Adrenal gland (tissue), 12 donors: ENCODE results near the gene FBXO3. TPM values are rescaled to one million over a fixed set of nuclear protein-coding genes. Genes with fewer than 3 reads are reported as not detected.

ENCODE experiments used
- DNase-seq, 7 donors: peaks; one replicate each; pipeline ENCODE4 v3.0.0-alpha.2; 2019 to 2020
- H3K27ac ChIP-seq, 5 donors: fragments of 200-600 bp; sonication (generic) in 4 of 5; 1 replicate in 3 of 5; 2 replicates in 2 of 5; pipeline versions ENCODE4 v1.5.1 to v1.8.0; 2016 to 2020; ENCODE audit warnings: mild to moderate bottlenecking in 1 of 5
- H3K27me3 ChIP-seq: fragments of 200-600 bp; 2 replicates; pipeline ENCODE4 v1.8.0; 2021
- H3K36me3 ChIP-seq, 2 donors: fragments of 200-600 bp; replicated peaks in 1 of 2; 1 replicate in 1 of 2; 2 replicates in 1 of 2; pipeline versions ENCODE4 v1.5.1 to v1.8.0; 2018 to 2022
- H3K4me1 ChIP-seq, 2 donors: fragments of 200-600 bp; replicated peaks in 1 of 2; 1 replicate in 1 of 2; 2 replicates in 1 of 2; pipeline versions ENCODE4 v1.5.1 to v1.8.0; 2018 to 2021
- H3K4me3 ChIP-seq, 4 donors: fragments of 200-600 bp; sonication (generic) in 3 of 4; one replicate each; pipeline ENCODE4 v1.5.1; 2016 to 2018
- H3K9me3 ChIP-seq, 3 donors: fragments of 200-600 bp; sonication (generic) in 1 of 3; replicated peaks in 1 of 3; 1 replicate in 2 of 3; 2 replicates in 1 of 3; pipeline versions ENCODE4 v1.5.1 to v1.8.0; 2016 to 2021
- CTCF ChIP-seq, 6 experiments: fragments of 450-650 bp in 4 of 6; fragments of 200-600 bp in 2 of 6; sonication (generic) in 1 of 6; IDR thresholded peaks; 1 replicate in 5 of 6; 2 replicates in 1 of 6; pipeline versions ENCODE4 v1.5.1 to v1.8.0; 2016 to 2021; ENCODE audit warnings: antibody characterized with exemption in 6 of 6, mild to moderate bottlenecking in 2 of 6, moderate library complexity in 1 of 6
- POLR2A ChIP-seq, 2 donors: fragments of 450-650 bp; IDR thresholded peaks; one replicate each; pipeline ENCODE4 v1.6.1; 2017; ENCODE audit warnings: antibody characterized with exemption in 2 of 2, mild to moderate bottlenecking in 2 of 2, moderate library complexity in 1 of 2
- WGBS, 4 donors: extraction: QIAGEN DNeasy Blood & Tissue Kit in 2 of 4; methylation state at CpG; one replicate each; pipeline versions ENCODE4 v1.1.5 to v1.1.7; 2013 to 2017; 5-methylcytosine and 5-hydroxymethylcytosine counted together
- intact Hi-C, 2 donors: fragments of 100-400 bp; cut with DNase I; formaldehyde crosslinking; loops; one replicate each; pipeline versions ENCODE4 v1.14.1 to v1.15.0; 2022 to 2023
- polyA plus RNA-seq, 3 donors: library from polyadenylated mRNA; stranded (reverse); fragments of 200-250 nt in 2 of 3; fragments of 350-450 nt in 1 of 3; fragmentation: Illumina TruSeq in 1 of 3; extraction: RNeasy Lipid Tissue Mini Kit (QIAGEN cat#74804) in 1 of 3; gene quantifications; one replicate each; pipeline ENCODE4 v1.2.3, GENCODE V29; 2013 to 2014
- total RNA-seq, 9 donors: library from RNA; depleted of rRNA in 4 of 9; stranded (reverse); fragments of >200 nt in 4 of 9; fragments of 120-200 nt in 1 of 9; fragmentation: NEBNext Ultra II Directional in 1 of 9; extraction: Animal tissue kit (Norgen Biotek cat#: 25700) in 1 of 9; gene quantifications; one replicate each; pipeline versions ENCODE4 v1.1.0 to v1.2.4, GENCODE V29; 2013 to 2023
- donor health status: healthy with polysubstance abuse.
- donor health status: Bipolar disorder and iron deficiency.
- donor health status: DM: yes; HTN: yes; CAD: no.
- donor health status: DM: no; HTN: no; CAD: no.
- donor health status: DM: no; HTN: no; CAD: no.
- donor health status: DM: yes; HTN: yes; CAD: no.

FBXO3 gene
- total and polyA plus RNA-seq, 12 donors: 20.7 to 59.2 (median 39.3) TPM

DNA sequence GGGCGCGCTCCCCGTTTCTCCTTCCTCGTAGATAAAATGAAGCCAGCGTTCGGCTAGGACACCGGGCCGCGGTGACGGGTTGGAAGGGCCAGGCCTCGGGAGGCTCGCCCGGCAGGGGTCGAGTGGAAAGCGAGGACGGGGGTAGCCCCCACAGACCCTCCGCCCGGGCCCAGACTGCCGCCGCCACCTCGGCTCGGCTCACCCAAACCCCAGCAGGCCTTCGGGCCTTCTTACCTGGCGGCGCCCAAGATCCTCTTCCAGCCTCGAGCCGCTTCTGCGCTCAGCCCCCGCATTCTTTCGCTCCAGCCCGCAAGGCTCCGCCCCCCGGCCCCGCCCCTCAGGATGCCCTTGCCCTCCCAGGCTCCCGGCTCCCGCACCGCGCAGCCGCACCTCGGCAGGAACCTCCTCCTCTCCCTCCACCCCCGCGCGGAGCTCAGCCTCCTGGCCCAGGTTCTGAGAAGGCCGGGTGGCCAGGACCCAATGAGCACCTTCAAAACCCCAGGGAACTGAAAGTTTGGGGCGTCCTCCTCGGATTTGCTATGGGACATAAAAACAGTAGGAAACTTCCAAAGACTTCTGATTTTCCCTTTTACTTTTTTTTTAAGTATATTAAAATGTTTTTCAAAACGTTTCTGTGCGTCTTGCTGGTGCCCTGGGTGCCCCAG, 38.0 kb downstream of the FBXO3 start, which contains the start of gene CD59:
Gene CD59, minus strand, starts transcription at position 276 of the 665 bp plus-strand sequence. CDS start 13,978 bp downstream, outside the sequence.
- TF ChIP-seq POLR2A (IDR thresholded peaks at IDR 0.05) (peak in 1 of 2 donors; percentile 95), CTCF (IDR thresholded peaks at IDR 0.05) (no peak)
- DNase-seq: peak; percentile 97 to 99 (median 98)
- WGBS, 4 donors: 0 to 3% (median 1%) methylated on average over 10 to 48 of the region's 48 CpGs
- Histone ChIP-seq H3K27ac (peak within 1 kb of the TSS; percentile 32 to 90 (median 83)), H3K9me3 (no peaks in the 10 kb centered on the region), H3K36me3 (no peaks in the 10 kb centered on the region), H3K4me1 (peaks cover 10 to 41% of the 10 kb centered on the region in 2 donors), H3K4me3 (peak within 1 kb of the TSS; percentile 29 to 86 (median 78)), H3K27me3 (no peaks in the 10 kb centered on the region)
- intact Hi-C loops: no loop called here

DNA sequence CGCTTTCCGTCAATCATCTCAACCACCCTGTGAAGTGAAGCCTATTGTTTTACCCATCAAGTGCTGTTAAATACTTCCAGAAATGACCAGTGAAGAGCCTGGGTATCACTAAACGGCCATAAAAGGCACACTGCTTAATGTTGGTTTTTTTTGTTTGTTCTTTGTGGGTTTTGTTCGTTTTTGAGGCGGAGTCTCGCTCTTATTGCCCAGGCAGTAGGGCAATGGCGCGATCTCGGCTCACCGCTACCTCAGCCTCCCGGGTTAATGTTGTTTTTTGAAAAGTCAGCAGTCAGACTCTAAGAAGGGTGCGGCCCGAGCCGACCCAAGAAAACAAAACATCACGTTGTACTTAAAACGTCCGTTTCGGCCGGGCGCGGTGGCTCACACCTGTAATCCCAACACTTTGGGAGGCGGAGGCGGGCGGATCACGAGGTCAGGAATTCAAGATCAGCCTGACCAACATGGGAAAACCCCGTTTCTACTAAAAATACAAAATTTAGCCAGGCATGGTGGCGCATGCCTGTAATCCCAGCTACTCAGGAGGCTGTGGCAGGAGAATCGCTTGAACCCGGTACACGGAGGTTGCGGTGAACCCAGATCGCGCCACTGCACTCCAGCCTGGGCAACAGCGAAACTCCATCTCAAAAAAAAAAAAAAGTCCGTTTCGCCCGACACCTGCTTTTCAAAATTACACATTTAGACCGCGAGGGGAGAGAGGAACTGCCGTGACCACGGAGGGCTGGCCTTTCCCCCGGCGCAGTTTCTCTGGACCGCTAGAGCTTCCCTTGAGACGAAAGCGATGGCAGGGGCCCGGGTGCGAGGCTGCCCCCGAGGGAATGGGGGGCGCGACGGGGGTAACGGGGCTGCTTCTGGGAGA, 38.8 kb downstream of the FBXO3 start:
- Histone ChIP-seq H3K4me3 (peak overlapping the region; percentile 29 to 86 (median 78)), H3K9me3 (no peaks in the 10 kb centered on the region), H3K36me3 (no peaks in the 10 kb centered on the region), H3K27me3 (no peaks in the 10 kb centered on the region), H3K27ac (peak overlapping the region; percentile 32 to 90 (median 83)), H3K4me1 (peaks cover 13 to 49% of the 10 kb centered on the region in 2 donors)
- DNase-seq: peak in 6 of 7 donors; percentile 35 to 62 (median 46)
- intact Hi-C loops: no loop called here
- TF ChIP-seq POLR2A (IDR thresholded peaks at IDR 0.05) (no peak), CTCF (IDR thresholded peaks at IDR 0.05) (peak in 4 of 6 experiments; percentile 7 to 41 (median 11))
- WGBS, 4 donors: 2 to 7% (median 4%) methylated on average over 37 to 53 of the region's 53 CpGs

GRCh38 chr11:33734441-33735270, 39.7 kb downstream of the FBXO3 start:
- intact Hi-C loops: no loop called here
- peak in 3 of 7 donors; percentile 16 to 37 (median 27) for DNase-seq
- Histone ChIP-seq H3K36me3 (no peaks in the 10 kb centered on the region), H3K4me1 (peaks cover 13 to 52% of the 10 kb centered on the region in 2 donors), H3K27me3 (no peaks in the 10 kb centered on the region), H3K4me3 (peak overlapping the region in 3 of 4 donors; percentile 29 to 81 (median 74)), H3K9me3 (no peaks in the 10 kb centered on the region), H3K27ac (peak overlapping the region in 3 of 5 donors; percentile 83 to 90 (median 83))
- TF ChIP-seq POLR2A (IDR thresholded peaks at IDR 0.05) (no peak), CTCF (IDR thresholded peaks at IDR 0.05) (no peak)
- 25 to 47% (median 38%) methylated on average over 14 to 15 of the region's 15 CpGs for WGBS, 4 donors
